IMR-90 (cell line): Measurements from ENCODE around the gene MAN1C1. TPM values are rescaled to one million over a fixed set of nuclear protein-coding genes. Genes with fewer than 3 reads are reported as not detected.

Experiments
- ATAC-seq: fragments of 200-7000 bp; cut with Tn5 transposase; 2 replicates; pipeline ENCODE4 v1.9.1; 2020; ENCODE audit warnings: low read depth, mild to moderate bottlenecking, moderate library complexity
- BruUV-seq: library from RNA; stranded (reverse); fragments of 400-500 nt; replicated peaks from 2 replicates; lab custom pipeline; 2021; lab: Mats Ljungman, UMichigan
- CTCF ChIA-PET: fragments of 300-600 bp; formaldehyde crosslinking; extraction: SDS; loops from one replicate; lab custom pipeline; 2021; ENCODE audit warnings: antibody characterized with exemption; lab: Yijun Ruan, JAX
- POLR2A ChIA-PET: fragments of 300-600 bp; sonication (Branson Sonifier 250); formaldehyde crosslinking; loops from one replicate; lab custom pipeline; 2022; ENCODE audit warnings: antibody characterized with exemption; ENCODE audit not compliant: unreplicated experiment; lab: Charles Lee
- DNase-seq: peaks from one replicate; pipeline ENCODE4 v3.0.0; 2013
- H2AFZ ChIP-seq: replicated peaks from 2 replicates; pipeline ENCODE3; 2013; ENCODE audit warnings: low read length, mild to moderate bottlenecking; ENCODE audit not compliant: poor library complexity
- H2AK5ac ChIP-seq: 2 replicates; pipeline ENCODE4 v1.6.1; 2013; ENCODE audit warnings: low read depth, low read length, inconsistent platforms
- H2AK9ac ChIP-seq: replicated peaks from 2 replicates; pipeline ENCODE3; 2013; ENCODE audit warnings: mild to moderate bottlenecking, low read depth, low read length, moderate library complexity; ENCODE audit not compliant: poor library complexity
- H2BK120ac ChIP-seq: 2 replicates; pipeline ENCODE4 v1.6.1; 2013; ENCODE audit warnings: low read depth, low read length, inconsistent platforms
- H2BK15ac ChIP-seq: 3 replicates; pipeline ENCODE4 v1.6.1; 2013; ENCODE audit warnings: low read depth, low read length, inconsistent platforms
- H2BK20ac ChIP-seq: 2 replicates; pipeline ENCODE4 v1.6.1; 2013; ENCODE audit warnings: low read depth, mild to moderate bottlenecking, inconsistent platforms, low read length, moderate library complexity
- H2BK5ac ChIP-seq: 2 replicates; pipeline ENCODE4 v1.6.1; 2013; ENCODE audit warnings: mild to moderate bottlenecking, low read depth, low read length, inconsistent platforms; ENCODE audit not compliant: poor library complexity, severe bottlenecking
- H3K14ac ChIP-seq: replicated peaks from 2 replicates; pipeline ENCODE4 v1.6.1; 2013; ENCODE audit warnings: low read depth, low read length, inconsistent platforms
- H3K18ac ChIP-seq: 2 replicates; pipeline ENCODE4 v1.6.1; 2013; ENCODE audit warnings: low read depth, low read length, control low read depth
- H3K23ac ChIP-seq: 2 replicates; pipeline ENCODE4 v1.6.1; 2013; ENCODE audit warnings: low read depth, low read length, inconsistent platforms
- H3K27ac ChIP-seq: 2 replicates; pipeline ENCODE4 v1.5.1; 2013; ENCODE audit warnings: mild to moderate bottlenecking, control low read depth, low read length; ENCODE audit not compliant: insufficient read depth
- H3K27me3 ChIP-seq: 2 replicates; pipeline ENCODE4 v1.6.1; 2013; ENCODE audit warnings: low read length; ENCODE audit not compliant: control insufficient read depth, insufficient read depth
- H3K36me3 ChIP-seq: 2 replicates; pipeline ENCODE4 v1.6.1; 2013; ENCODE audit warnings: low read length, mixed read lengths; ENCODE audit not compliant: control insufficient read depth, insufficient read depth
- H3K4ac ChIP-seq: 2 replicates; pipeline ENCODE4 v1.6.1; 2013; ENCODE audit warnings: low read depth, low read length, inconsistent platforms
- H3K4me1 ChIP-seq: 2 replicates; pipeline ENCODE4 v1.6.1; 2013; ENCODE audit warnings: low read length, mixed read lengths; ENCODE audit not compliant: control insufficient read depth, insufficient read depth
- H3K4me2 ChIP-seq: 2 replicates; pipeline ENCODE4 v1.6.1; 2013; ENCODE audit warnings: low read depth, mild to moderate bottlenecking, control low read depth, low read length, moderate library complexity
- H3K4me3 ChIP-seq: 2 replicates; pipeline ENCODE4 v1.5.1; 2013; ENCODE audit warnings: low read depth, mild to moderate bottlenecking, control low read depth, low read length, moderate library complexity; ENCODE audit not compliant: insufficient read depth
- H3K56ac ChIP-seq: 2 replicates; pipeline ENCODE4 v1.6.1; 2013; ENCODE audit warnings: low read length, inconsistent platforms; ENCODE audit not compliant: insufficient read depth; ENCODE audit errors: extremely low read depth
- H3K79me1 ChIP-seq, 2 experiments: 2 replicates each; pipeline ENCODE4 v1.6.1; 2013; ENCODE audit warnings: low read length in 2 of 2, inconsistent platforms in 1 of 2, low read depth in 1 of 2
- H3K9ac ChIP-seq: 2 replicates; pipeline ENCODE4 v1.6.1; 2013; ENCODE audit warnings: low read depth, low read length, control low read depth
- H3K9me1 ChIP-seq: 2 replicates; pipeline ENCODE4 v1.6.1; 2013; ENCODE audit warnings: low read length, inconsistent platforms; ENCODE audit not compliant: insufficient read depth
- H3K9me3 ChIP-seq: 2 replicates; pipeline ENCODE4 v1.6.1; 2013; ENCODE audit warnings: low read length; ENCODE audit not compliant: control insufficient read depth, insufficient read depth
- H4K20me1 ChIP-seq: 2 replicates; pipeline ENCODE4 v1.6.1; 2013; ENCODE audit warnings: low read length, inconsistent platforms; ENCODE audit not compliant: insufficient read depth
- H4K5ac ChIP-seq: 2 replicates; pipeline ENCODE4 v1.6.1; 2013; ENCODE audit warnings: mild to moderate bottlenecking, low read depth, low read length, control low read depth
- H4K8ac ChIP-seq, 2 experiments: 2 replicates each; pipeline ENCODE4 v1.6.1; 2013; ENCODE audit warnings: low read depth in 2 of 2, low read length in 2 of 2, control low read depth in 1 of 2, inconsistent platforms in 1 of 2
- H4K91ac ChIP-seq: 2 replicates; pipeline ENCODE4 v1.6.1; 2013; ENCODE audit warnings: low read depth, low read length, inconsistent platforms; ENCODE audit not compliant: insufficient read depth
- BHLHE40 ChIP-seq: fragments of 150-350 bp; IDR thresholded peaks from 2 replicates; pipeline ENCODE4 v1.6.1; 2016; ENCODE audit warnings: mild to moderate bottlenecking, low read depth, low read length
- CEBPB ChIP-seq: IDR thresholded peaks from 2 replicates; pipeline ENCODE4 v1.6.1; 2012; ENCODE audit warnings: low read depth, low read length, improper control_type of control experiment
- CHD1 ChIP-seq: IDR thresholded peaks from 2 replicates; pipeline ENCODE4 v1.6.1; 2012; ENCODE audit warnings: low read depth, low read length, improper control_type of control experiment
- FOS ChIP-seq: fragments of 150-350 bp; IDR thresholded peaks from 2 replicates; pipeline ENCODE4 v1.6.1; 2016; ENCODE audit warnings: low read depth, low read length
- MAFK ChIP-seq: IDR thresholded peaks from 2 replicates; pipeline ENCODE4 v1.6.1; 2012; ENCODE audit warnings: low read depth, low read length, improper control_type of control experiment
- MAZ ChIP-seq: IDR thresholded peaks from 2 replicates; pipeline ENCODE4 v1.6.1; 2012; ENCODE audit warnings: low read depth, mild to moderate bottlenecking, low read length, improper control_type of control experiment, moderate library complexity, borderline replicate concordance
- MXI1 ChIP-seq: IDR thresholded peaks from 2 replicates; pipeline ENCODE4 v1.6.1; 2012; ENCODE audit warnings: low read depth, mild to moderate bottlenecking, low read length, moderate library complexity, borderline replicate concordance
- NFE2L2 ChIP-seq: fragments of 150-350 bp; IDR thresholded peaks from 2 replicates; pipeline ENCODE4 v1.6.1; 2016; ENCODE audit warnings: low read depth, mild to moderate bottlenecking, low read length
- POLR2A ChIP-seq: IDR thresholded peaks from 2 replicates; pipeline ENCODE4 v1.6.1; 2012; ENCODE audit warnings: mild to moderate bottlenecking, low read depth, low read length
- RAD21 ChIP-seq: IDR thresholded peaks from 2 replicates; pipeline ENCODE4 v1.6.1; 2012; ENCODE audit warnings: low read length, improper control_type of control experiment
- RCOR1 ChIP-seq: IDR thresholded peaks from 2 replicates; pipeline ENCODE4 v1.6.1; 2012; ENCODE audit warnings: mild to moderate bottlenecking, low read length, improper control_type of control experiment; ENCODE audit not compliant: insufficient replicate concordance
- RFX5 ChIP-seq: IDR thresholded peaks from 2 replicates; pipeline ENCODE4 v1.8.0; 2012; ENCODE audit warnings: low read depth, mild to moderate bottlenecking, low read length, moderate library complexity
- SMC3 ChIP-seq: fragments of 150-350 bp; IDR thresholded peaks from 2 replicates; pipeline ENCODE4 v1.6.1; 2016; ENCODE audit warnings: low read depth, mild to moderate bottlenecking, antibody characterized with exemption, low read length, moderate library complexity
- WGBS, 2 experiments: methylation state at CpG; one replicate each; pipeline versions ENCODE4 v1.1.5 to v1.1.7; 2013; ENCODE audit warnings: missing lambda C conversion rate in 2 of 2; ENCODE audit not compliant: insufficient read length in 1 of 2; ENCODE audit errors: extremely low coverage in 2 of 2; 5-methylcytosine and 5-hydroxymethylcytosine counted together
- dilution Hi-C: fragments of 300-500 bp; cut with HindIII; formaldehyde crosslinking; loops from one replicate; pipeline ENCODE4 v1.14.3; 2018; ENCODE audit warnings: low sequenced_read_pairs; ENCODE audit not compliant: unreplicated experiment
- in situ Hi-C: fragments of 300-500 bp; cut with MboI; formaldehyde crosslinking; loops from 3 replicates; pipeline ENCODE4 v1.14.3; 2019; ENCODE audit warnings: low sequenced_read_pairs, inconsistent platforms, mixed read lengths
- intact Hi-C: fragments of 100-400 bp; cut with micrococcal nuclease; formaldehyde crosslinking; loops from 2 replicates; pipeline ENCODE4 v1.10.0; 2022
- polyA plus RNA-seq, 3 experiments: library from polyadenylated mRNA; depleted of rRNA; stranded (reverse); fragments of >200 nt; gene quantifications; 2 replicates each; pipeline ENCODE4 v1.2.3, GENCODE V29; 2012; ENCODE audit warnings: low replicate concordance in 1 of 3
- total RNA-seq: library from RNA; depleted of rRNA; stranded (reverse); fragments of >200 nt; gene quantifications from 2 replicates; pipeline ENCODE4 v1.2.3, GENCODE V29; 2012
- TF ChIP-seq, protein P1 (sequence below): fragments of 150-350 bp; IDR thresholded peaks from 2 replicates; pipeline ENCODE4 v1.6.1; 2017; ENCODE audit warnings: mild to moderate bottlenecking, antibody characterized with exemption, low read length, low read depth
- TF ChIP-seq, protein P2 (sequence below): conservative IDR thresholded peaks from 2 replicates; pipeline ENCODE4 v1.5.1; 2012; ENCODE audit warnings: mild to moderate bottlenecking, low read depth, low read length, improper control_type of control experiment
- TF ChIP-seq, protein P3 (sequence below): fragments of 150-350 bp; IDR thresholded peaks from 2 replicates; pipeline ENCODE4 v1.6.1; 2016; ENCODE audit warnings: low read depth, mild to moderate bottlenecking, low read length, moderate library complexity, borderline replicate concordance

The MAN1C1 gene
- total and polyA plus RNA-seq, 2 of the 4 experiments (the other 2 are of a cell fraction): 3.2 to 11.3 TPM

DNA sequence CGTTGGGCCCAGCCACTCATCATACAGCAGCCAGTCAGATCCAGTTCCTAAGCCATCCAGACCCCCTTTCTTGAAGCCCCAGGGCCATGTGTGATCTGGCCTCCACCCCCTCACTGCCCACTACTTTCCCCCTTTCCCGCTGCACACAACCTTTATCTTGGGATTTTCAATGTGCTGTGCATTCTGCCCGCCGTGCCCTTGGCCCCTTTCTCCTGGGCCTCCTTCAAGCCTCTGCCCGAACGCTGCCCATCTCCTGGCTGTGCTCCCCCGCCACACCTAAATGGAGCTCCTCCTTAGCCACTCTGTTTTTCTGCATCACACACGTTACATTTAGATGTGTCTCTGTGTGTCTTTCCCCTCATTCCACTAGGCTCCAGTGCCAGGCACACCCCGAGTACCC, 116.7 kb downstream of the MAN1C1 start:
- dilution Hi-C loops (no loop called here), intact Hi-C loops (no loop called here), in situ Hi-C loops (no loop called here)
- H3K27ac ChIP-seq: no peak overlapping the region
- H2BK5ac ChIP-seq: no peak overlapping the region
- no peak for DNase-seq
- no peak overlapping the region for H3K18ac ChIP-seq
- no peak overlapping the region for H4K91ac ChIP-seq
- H3K9ac ChIP-seq: no peak overlapping the region
- ChIA-PET CTCF (no interaction called here), POLR2A (no interaction called here)
- ATAC-seq: no peak
- H3K27me3 ChIP-seq: no peaks in the 10 kb centered on the region
- H3K56ac ChIP-seq: no peak overlapping the region
- no peaks in the 10 kb centered on the region; a peak in 3 of 4 replicates for H3K79me1 ChIP-seq
- peaks cover 4% of the 10 kb centered on the region; the same call in 1 of the 2 replicates for H3K4me1 ChIP-seq
- H2BK15ac ChIP-seq: no peak overlapping the region
- H3K9me1 ChIP-seq: peaks cover 8% of the 10 kb centered on the region; the same call in 1 of the 2 replicates
- H2AK9ac ChIP-seq: no peak overlapping the region
- H2BK20ac ChIP-seq: no peak overlapping the region
- no peak overlapping the region for H3K4ac ChIP-seq
- H4K5ac ChIP-seq: no peak overlapping the region
- no peak for TF ChIP-seq RCOR1
- TF ChIP-seq MXI1: no peak
- TF ChIP-seq, protein P1, sequence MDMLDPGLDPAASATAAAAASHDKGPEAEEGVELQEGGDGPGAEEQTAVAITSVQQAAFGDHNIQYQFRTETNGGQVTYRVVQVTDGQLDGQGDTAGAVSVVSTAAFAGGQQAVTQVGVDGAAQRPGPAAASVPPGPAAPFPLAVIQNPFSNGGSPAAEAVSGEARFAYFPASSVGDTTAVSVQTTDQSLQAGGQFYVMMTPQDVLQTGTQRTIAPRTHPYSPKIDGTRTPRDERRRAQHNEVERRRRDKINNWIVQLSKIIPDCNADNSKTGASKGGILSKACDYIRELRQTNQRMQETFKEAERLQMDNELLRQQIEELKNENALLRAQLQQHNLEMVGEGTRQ: no peak
- no peak for TF ChIP-seq NFE2L2
- TF ChIP-seq CHD1: no peak
- no peak for TF ChIP-seq MAFK
- no peak for TF ChIP-seq MAZ
- TF ChIP-seq POLR2A: no peak
- no peak for TF ChIP-seq BHLHE40
- TF ChIP-seq SMC3: no peak
- no peak for TF ChIP-seq CEBPB
- no peak for TF ChIP-seq FOS
- TF ChIP-seq, protein P2, sequence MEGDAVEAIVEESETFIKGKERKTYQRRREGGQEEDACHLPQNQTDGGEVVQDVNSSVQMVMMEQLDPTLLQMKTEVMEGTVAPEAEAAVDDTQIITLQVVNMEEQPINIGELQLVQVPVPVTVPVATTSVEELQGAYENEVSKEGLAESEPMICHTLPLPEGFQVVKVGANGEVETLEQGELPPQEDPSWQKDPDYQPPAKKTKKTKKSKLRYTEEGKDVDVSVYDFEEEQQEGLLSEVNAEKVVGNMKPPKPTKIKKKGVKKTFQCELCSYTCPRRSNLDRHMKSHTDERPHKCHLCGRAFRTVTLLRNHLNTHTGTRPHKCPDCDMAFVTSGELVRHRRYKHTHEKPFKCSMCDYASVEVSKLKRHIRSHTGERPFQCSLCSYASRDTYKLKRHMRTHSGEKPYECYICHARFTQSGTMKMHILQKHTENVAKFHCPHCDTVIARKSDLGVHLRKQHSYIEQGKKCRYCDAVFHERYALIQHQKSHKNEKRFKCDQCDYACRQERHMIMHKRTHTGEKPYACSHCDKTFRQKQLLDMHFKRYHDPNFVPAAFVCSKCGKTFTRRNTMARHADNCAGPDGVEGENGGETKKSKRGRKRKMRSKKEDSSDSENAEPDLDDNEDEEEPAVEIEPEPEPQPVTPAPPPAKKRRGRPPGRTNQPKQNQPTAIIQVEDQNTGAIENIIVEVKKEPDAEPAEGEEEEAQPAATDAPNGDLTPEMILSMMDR: no peak
- TF ChIP-seq RFX5: no peak
- TF ChIP-seq, protein P3, sequence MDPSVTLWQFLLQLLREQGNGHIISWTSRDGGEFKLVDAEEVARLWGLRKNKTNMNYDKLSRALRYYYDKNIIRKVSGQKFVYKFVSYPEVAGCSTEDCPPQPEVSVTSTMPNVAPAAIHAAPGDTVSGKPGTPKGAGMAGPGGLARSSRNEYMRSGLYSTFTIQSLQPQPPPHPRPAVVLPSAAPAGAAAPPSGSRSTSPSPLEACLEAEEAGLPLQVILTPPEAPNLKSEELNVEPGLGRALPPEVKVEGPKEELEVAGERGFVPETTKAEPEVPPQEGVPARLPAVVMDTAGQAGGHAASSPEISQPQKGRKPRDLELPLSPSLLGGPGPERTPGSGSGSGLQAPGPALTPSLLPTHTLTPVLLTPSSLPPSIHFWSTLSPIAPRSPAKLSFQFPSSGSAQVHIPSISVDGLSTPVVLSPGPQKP: no peak
- TF ChIP-seq RAD21: no peak
- no peak overlapping the region for H2AFZ ChIP-seq
- H4K8ac ChIP-seq: no peak overlapping the region
- H3K36me3 ChIP-seq: no peaks in the 10 kb centered on the region
- H3K4me2 ChIP-seq: no peak overlapping the region
- BruUV-seq: no TSS peak
- H3K14ac ChIP-seq: no peak overlapping the region
- no peaks in the 10 kb centered on the region for H3K9me3 ChIP-seq
- H3K23ac ChIP-seq: no peak overlapping the region
- H2AK5ac ChIP-seq: no peak overlapping the region
- WGBS, 2 experiments: 85% methylated on average over 4 of the region's 9 CpGs; no CpG with 5 or more reads in 1 of the 2 experiments
- no peak overlapping the region for H3K4me3 ChIP-seq
- no peak overlapping the region for H2BK120ac ChIP-seq
- peaks cover 9% of the 10 kb centered on the region; the same call in 1 of the 2 replicates for H4K20me1 ChIP-seq
